K562 (cell line): Measurements from ENCODE around the gene TNFSF15.

Experiments used
- CTCF ChIP-seq, 3 experiments: IDR thresholded peaks in 2 of 3; conservative IDR thresholded peaks in 1 of 3; 2 replicates each; pipeline ENCODE4 v1.5.1; 2011 to 2012; ENCODE audit warnings: low read length in 3 of 3, mild to moderate bottlenecking in 3 of 3, control low read depth in 2 of 3, improper control_type of control experiment in 1 of 3, inconsistent platforms in 1 of 3, low read depth in 1 of 3, mixed read lengths in 1 of 3, moderate library complexity in 1 of 3; ENCODE audit not compliant: insufficient read depth in 2 of 3
- KAT7 ChIP-seq: sonication (generic); formaldehyde crosslinking; IDR thresholded peaks from 2 replicates; pipeline ENCODE4 v1.8.0; 2022; ENCODE audit warnings: missing genetic modification reagents, mild to moderate bottlenecking, borderline replicate concordance
- NFYB ChIP-seq: IDR thresholded peaks from 2 replicates; pipeline ENCODE4 v1.6.1; 2011; ENCODE audit warnings: mild to moderate bottlenecking, moderate library complexity; ENCODE audit not compliant: insufficient read length; ENCODE audit errors: extremely low read depth
- PTRF ChIP-seq: fragments of 450-650 bp; IDR thresholded peaks from 2 replicates; pipeline ENCODE4 v1.6.1; 2016; ENCODE audit warnings: mild to moderate bottlenecking, missing genetic modification characterization, missing compliant biosample characterization
- ZBTB7A ChIP-seq: IDR thresholded peaks from 2 replicates; pipeline ENCODE4 v1.6.1; 2011; ENCODE audit warnings: low read depth, mild to moderate bottlenecking, low read length, moderate library complexity, borderline replicate concordance; ENCODE audit not compliant: control insufficient read depth
- ZNF232 ChIP-seq: sonication (generic); formaldehyde crosslinking; IDR thresholded peaks from 2 replicates; pipeline ENCODE4 v1.8.0; 2022; ENCODE audit warnings: mild to moderate bottlenecking, missing genetic modification reagents

- TF ChIP-seq ZBTB7A (no peak), PTRF (no peak), NFYB (no peak), ZNF232 (no peak), KAT7 (CRISPR knock-in tag) (no peak), CTCF (IDR thresholded peaks at IDR 0.05 in 2 of 3, conservative IDR thresholded peaks at IDR 0.05 in 1 of 3; ENCODE audit: insufficient read depth in 2 of 3, low read depth in 1 of 3, low read length in 3 of 3) (no peak)
Observed at GRCh38 chr9:114830546-114830945, 24.7 kb upstream of the TNFSF15 start.
